Measurements from ENCODE around the gene CTRB1. TPM values are rescaled to one million over a fixed set of nuclear protein-coding genes. Genes with fewer than 3 reads are reported as not detected.

CTRB1 gene
- total RNA-seq, 3 donors from 2014 or later: 0.67 to 0.76 TPM; not detected in 1

DNA sequence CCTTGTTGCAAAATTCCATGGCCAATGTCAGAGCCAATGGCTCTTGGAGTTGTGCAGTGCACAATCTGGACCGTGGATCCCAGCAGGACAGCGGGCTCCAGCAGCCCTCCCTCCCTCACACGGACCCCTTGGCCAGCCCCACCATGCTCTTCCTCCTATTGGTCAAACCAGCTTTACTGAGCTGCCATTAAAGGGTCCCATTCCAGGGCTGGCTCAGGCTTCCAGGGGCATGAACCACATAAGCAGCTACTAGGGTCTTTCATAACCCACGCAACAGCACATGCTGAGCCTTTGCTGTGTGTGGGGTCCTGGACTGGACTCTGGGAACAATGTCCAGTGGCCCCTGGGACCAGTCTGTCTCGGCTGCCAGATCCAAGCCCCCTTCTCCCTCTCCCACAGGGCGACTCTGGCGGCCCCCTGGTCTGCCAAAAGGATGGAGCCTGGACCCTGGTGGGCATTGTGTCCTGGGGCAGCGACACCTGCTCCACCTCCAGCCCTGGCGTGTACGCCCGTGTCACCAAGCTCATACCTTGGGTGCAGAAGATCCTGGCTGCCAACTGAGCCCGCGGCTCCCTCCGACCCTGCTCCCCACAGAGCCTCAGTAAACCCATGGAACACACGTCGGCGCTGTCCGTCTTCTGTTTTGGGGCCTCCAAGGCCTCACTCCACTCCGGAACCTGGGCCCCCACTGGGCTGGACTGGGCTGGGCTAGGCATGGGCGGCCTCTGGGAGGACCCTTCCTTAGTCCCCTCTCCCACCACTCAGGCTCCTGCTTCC is 5.7 kb downstream of the CTRB1 start:
- intact Hi-C loops (cut with DNase I, micrococcal nuclease): loop anchor here (2.0 kb wide), 1 partner anchor 18 kb away; the partner anchor contains the start of gene CTRB2 (in 2 of the 2)
- TF ChIP-seq, protein P1, sequence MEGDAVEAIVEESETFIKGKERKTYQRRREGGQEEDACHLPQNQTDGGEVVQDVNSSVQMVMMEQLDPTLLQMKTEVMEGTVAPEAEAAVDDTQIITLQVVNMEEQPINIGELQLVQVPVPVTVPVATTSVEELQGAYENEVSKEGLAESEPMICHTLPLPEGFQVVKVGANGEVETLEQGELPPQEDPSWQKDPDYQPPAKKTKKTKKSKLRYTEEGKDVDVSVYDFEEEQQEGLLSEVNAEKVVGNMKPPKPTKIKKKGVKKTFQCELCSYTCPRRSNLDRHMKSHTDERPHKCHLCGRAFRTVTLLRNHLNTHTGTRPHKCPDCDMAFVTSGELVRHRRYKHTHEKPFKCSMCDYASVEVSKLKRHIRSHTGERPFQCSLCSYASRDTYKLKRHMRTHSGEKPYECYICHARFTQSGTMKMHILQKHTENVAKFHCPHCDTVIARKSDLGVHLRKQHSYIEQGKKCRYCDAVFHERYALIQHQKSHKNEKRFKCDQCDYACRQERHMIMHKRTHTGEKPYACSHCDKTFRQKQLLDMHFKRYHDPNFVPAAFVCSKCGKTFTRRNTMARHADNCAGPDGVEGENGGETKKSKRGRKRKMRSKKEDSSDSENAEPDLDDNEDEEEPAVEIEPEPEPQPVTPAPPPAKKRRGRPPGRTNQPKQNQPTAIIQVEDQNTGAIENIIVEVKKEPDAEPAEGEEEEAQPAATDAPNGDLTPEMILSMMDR (IDR thresholded peaks at IDR 0.05): no peak
- Histone ChIP-seq H3K9me3 (no peaks in the 10 kb centered on the region), H3K36me3 (ENCODE audit: low read depth) (no peaks in the 10 kb centered on the region), H3K4me3 (no peak overlapping the region), H3K4me1 (ENCODE audit: low read depth) (no peaks in the 10 kb centered on the region)
- DNase-seq: no peak
- peak; percentile 16 for ATAC-seq

DNA sequence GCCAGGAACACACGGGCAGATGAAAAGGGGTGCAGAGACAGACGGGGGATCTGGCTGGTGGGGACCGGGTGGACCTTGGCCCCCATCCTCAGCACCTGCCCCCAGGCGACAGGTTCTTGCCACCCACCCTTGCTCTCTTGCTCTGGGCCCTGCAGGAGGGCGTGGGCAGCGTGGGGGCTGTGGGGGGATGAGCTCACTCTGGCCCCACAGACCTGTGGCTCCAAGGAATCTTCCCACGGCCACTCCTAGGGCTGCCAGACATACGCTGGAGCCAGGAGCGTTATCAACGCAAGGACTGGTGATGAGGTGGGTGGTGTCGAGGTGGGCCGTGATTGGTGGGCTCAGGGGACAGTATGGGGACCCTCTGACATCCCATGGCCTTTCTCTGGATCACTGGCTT is 6.3 kb downstream of the CTRB1 start:
- TF ChIP-seq, protein P1 (IDR thresholded peaks at IDR 0.05): no peak
- intact Hi-C loops (cut with DNase I, micrococcal nuclease): loop anchor here (2.0 kb wide), 1 partner anchor 18 kb away; the partner anchor contains the start of gene CTRB2 (in 2 of the 2)
- Histone ChIP-seq H3K9me3 (no peaks in the 10 kb centered on the region), H3K4me3 (no peak overlapping the region), H3K36me3 (ENCODE audit: low read depth) (no peaks in the 10 kb centered on the region), H3K4me1 (ENCODE audit: low read depth) (no peaks in the 10 kb centered on the region)
- DNase-seq: no peak
- ATAC-seq: peak; percentile 3

DNA sequence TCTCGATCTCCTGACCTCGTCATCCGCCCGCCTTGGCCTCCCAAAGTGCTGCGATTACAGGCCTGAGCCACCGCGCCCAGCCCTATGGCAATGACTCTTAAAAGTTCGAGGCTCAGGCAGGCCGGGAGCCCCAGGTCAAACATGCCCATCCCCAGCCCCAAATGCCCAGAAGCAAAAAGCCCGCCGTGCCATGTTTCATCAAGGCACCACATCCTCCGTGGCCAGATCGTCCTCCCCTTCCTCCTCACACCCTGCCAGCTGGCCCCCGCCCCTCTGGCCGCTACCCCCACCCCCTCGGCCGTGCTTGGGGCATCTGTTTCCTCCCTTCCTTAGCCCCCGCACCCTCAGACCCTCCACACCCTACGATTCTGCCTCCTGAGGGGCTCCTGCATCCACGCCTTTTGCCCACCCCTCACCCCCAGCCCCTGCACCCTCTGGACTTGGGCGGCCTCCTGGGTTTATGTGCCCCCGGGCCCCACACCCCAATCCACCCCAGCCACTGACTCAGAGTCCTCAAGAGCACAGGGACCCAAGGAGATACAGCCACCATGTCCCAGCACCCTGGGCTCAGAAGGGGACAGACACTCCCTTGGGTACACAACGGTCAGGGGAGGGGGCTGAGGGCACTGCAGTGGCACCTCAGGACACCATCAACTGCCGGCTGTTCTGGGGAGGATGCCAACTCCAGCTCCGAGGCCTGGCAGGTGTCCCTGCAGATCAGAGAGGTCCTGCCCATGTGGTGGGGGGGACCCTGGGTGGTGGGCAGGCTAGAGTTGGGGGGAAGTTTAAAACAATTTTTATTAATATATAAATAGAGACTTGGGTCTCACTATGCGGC is 7.1 kb downstream of the CTRB1 start:
- Histone ChIP-seq H3K9me3 (no peaks in the 10 kb centered on the region), H3K36me3 (ENCODE audit: low read depth) (no peaks in the 10 kb centered on the region), H3K4me1 (ENCODE audit: low read depth) (no peaks in the 10 kb centered on the region), H3K4me3 (no peak overlapping the region)
- DNase-seq: no peak
- TF ChIP-seq, protein P1 (IDR thresholded peaks at IDR 0.05): no peak
- intact Hi-C loops (cut with DNase I, micrococcal nuclease): loop anchor here (2.0 kb wide), 1 partner anchor 19 kb away; the partner anchor contains the start of gene CTRB2 (in 2 of the 2)
- ATAC-seq: peak; percentile 2

DNA sequence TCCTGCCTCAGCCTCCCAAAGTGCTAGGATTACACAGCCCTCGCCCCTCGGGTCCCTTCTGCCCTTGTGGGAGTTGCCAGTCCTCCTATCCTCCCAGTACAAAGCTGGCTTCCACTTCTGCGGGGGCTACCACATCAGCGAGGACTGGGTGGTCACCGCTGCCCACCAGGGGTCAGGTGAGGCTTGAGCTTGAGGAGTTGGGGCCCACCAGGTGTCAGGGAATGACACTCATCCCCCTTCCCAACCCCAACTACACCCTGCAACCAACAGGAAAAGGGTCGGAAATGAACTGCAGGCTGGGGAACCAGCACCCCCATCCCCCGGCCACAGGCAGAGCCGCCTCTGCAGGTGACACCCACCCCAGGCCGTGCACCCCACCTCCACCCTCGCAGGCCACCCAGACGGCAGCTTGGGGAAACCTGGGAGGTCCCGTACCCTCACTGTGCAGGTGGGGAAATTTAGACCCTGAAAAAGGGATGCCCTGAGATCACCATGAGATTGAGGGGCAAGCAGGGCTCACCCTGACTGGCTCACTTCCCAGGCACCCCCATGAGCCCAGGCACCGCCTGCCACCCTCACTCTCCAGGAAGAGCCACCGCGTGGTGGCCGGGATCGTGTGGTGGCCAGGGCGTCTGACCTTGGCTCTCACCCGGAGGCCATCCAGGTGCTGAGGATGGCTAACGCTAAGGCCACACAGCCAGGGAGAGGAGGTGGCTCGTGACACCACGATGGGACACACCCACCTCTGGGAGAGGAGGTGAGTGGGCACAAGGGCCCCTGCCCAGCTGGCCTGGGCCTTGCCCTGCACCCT is 8.0 kb downstream of the CTRB1 start:
- TF ChIP-seq, protein P1 (IDR thresholded peaks at IDR 0.05): no peak
- Histone ChIP-seq H3K4me3 (no peak overlapping the region), H3K36me3 (ENCODE audit: low read depth) (no peaks in the 10 kb centered on the region), H3K9me3 (no peaks in the 10 kb centered on the region), H3K4me1 (ENCODE audit: low read depth) (no peaks in the 10 kb centered on the region)
- intact Hi-C loops (cut with DNase I, micrococcal nuclease): no loop called here
- ATAC-seq: peak; percentile 11
- DNase-seq: no peak

Measured in mucosa of descending colon (tissue), 3 donors.